Endodermal cell (in vitro differentiated cells): Measurements from ENCODE around the gene OR10H5. TPM values are rescaled to one million over a fixed set of nuclear protein-coding genes. Genes with fewer than 3 reads are reported as not detected.
"Not testable (repeated sequence)": the region's sequence is repeated elsewhere in the genome, so short reads cannot be mapped to it uniquely, and the experiment has no call there.

ENCODE experiments used
- DNase-seq: peaks from one replicate; pipeline ENCODE4 v3.0.0-alpha.2; 2017
- H3K27ac ChIP-seq: 2 replicates; pipeline ENCODE4 v1.5.1; 2013; ENCODE audit warnings: mild to moderate bottlenecking, low read depth, low read length, moderate library complexity
- H3K27me3 ChIP-seq: 2 replicates; pipeline ENCODE4 v1.6.1; 2013; ENCODE audit warnings: mild to moderate bottlenecking, low read length, moderate library complexity; ENCODE audit not compliant: insufficient read depth, control insufficient read depth, poor library complexity, severe bottlenecking
- H3K36me3 ChIP-seq: 2 replicates; pipeline ENCODE4 v1.7.0; 2013; ENCODE audit warnings: mild to moderate bottlenecking, low read length, moderate library complexity; ENCODE audit not compliant: control insufficient read depth, insufficient read depth
- H3K4me1 ChIP-seq: one replicate; pipeline ENCODE4 v1.7.0; 2013; ENCODE audit warnings: low read length; ENCODE audit not compliant: control insufficient read depth, insufficient read depth
- H3K4me3 ChIP-seq: 2 replicates; pipeline ENCODE4 v1.5.1; 2013; ENCODE audit warnings: mild to moderate bottlenecking, low read length, moderate library complexity
- H3K9ac ChIP-seq: 2 replicates; pipeline ENCODE4 v1.6.1; 2013; ENCODE audit warnings: mild to moderate bottlenecking, low read length, moderate library complexity; ENCODE audit not compliant: poor library complexity, severe bottlenecking; ENCODE audit errors: extremely low read depth
- H3K9me3 ChIP-seq: 2 replicates; pipeline ENCODE4 v1.6.1; 2013; ENCODE audit warnings: mild to moderate bottlenecking, low read length, moderate library complexity; ENCODE audit not compliant: control insufficient read depth
- H3K27ac Mint-ChIP-seq: 2 replicates; pipeline ENCODE4 v1.8.0; 2020; ENCODE audit warnings: mixed read lengths
- H3K27me3 Mint-ChIP-seq: 2 replicates; pipeline ENCODE4 v1.8.0; 2021; ENCODE audit warnings: mild to moderate bottlenecking, mixed read lengths; ENCODE audit not compliant: insufficient read depth
- H3K36me3 Mint-ChIP-seq: 2 replicates; pipeline ENCODE4 v1.8.0; 2020; ENCODE audit warnings: low read depth, mixed read lengths
- H3K4me1 Mint-ChIP-seq: 2 replicates; pipeline ENCODE4 v1.8.0; 2020; ENCODE audit warnings: mixed read lengths
- H3K4me3 Mint-ChIP-seq: 2 replicates; pipeline ENCODE4 v1.8.0; 2020; ENCODE audit warnings: mild to moderate bottlenecking, moderate library complexity, mixed read lengths
- H3K9me3 Mint-ChIP-seq: 2 replicates; pipeline ENCODE4 v1.8.0; 2020; ENCODE audit warnings: mild to moderate bottlenecking, mixed read lengths
- CTCF ChIP-seq: fragments of 200-600 bp; sonication (generic); conservative IDR thresholded peaks from 2 replicates; pipeline ENCODE4 v1.5.0; 2021; ENCODE audit warnings: antibody characterized with exemption, mild to moderate bottlenecking
- WGBS, 2 experiments: methylation state at CpG; one replicate each; pipeline versions ENCODE4 v1.1.5 to v1.1.7; 2013; ENCODE audit warnings: missing lambda C conversion rate in 2 of 2, mixed read lengths in 1 of 2; ENCODE audit not compliant: insufficient coverage in 1 of 2, insufficient read length in 1 of 2; 5-methylcytosine and 5-hydroxymethylcytosine counted together
- total RNA-seq, 2 donors: library from RNA; stranded (reverse); fragmentation: NEBNext Ultra II Directional in 1 of 2; extraction: Animal tissue kit (Norgen Biotek cat#: 25700) in 1 of 2; gene quantifications; 2 replicates in 1 of 2; 3 replicates in 1 of 2; pipeline ENCODE4 v1.2.1, GENCODE V29; 2021

Gene OR10H5
- total RNA-seq, 2 donors from 2014 or later: not detected

GRCh38 chr19:15829306-15829698 is 41.8 kb downstream of the OR10H5 start:
- Mint-ChIP-seq H3K27ac (no peak overlapping the region), H3K4me3 (no peak overlapping the region), H3K36me3 (no peaks in the 10 kb centered on the region), H3K4me1 (no peaks in the 10 kb centered on the region), H3K27me3 (no peaks in the 10 kb centered on the region), H3K9me3 (peaks cover 36% of the 10 kb centered on the region)
- no peak overlapping the region for H3K4me3 ChIP-seq
- peaks cover 66% of the 10 kb centered on the region for H3K9me3 ChIP-seq
- H3K36me3 ChIP-seq: no peaks in the 10 kb centered on the region
- 84 to 86% methylated on average over 10 of the region's 10 CpGs for WGBS, 2 experiments
- H3K9ac ChIP-seq: no peak overlapping the region
- TF ChIP-seq CTCF: no peak
- no peak for DNase-seq
- H3K27ac ChIP-seq: no peak overlapping the region
- H3K27me3 ChIP-seq: no peaks in the 10 kb centered on the region
- H3K4me1 ChIP-seq: no peaks in the 10 kb centered on the region

GRCh38 chr19:15829786-15830185 is 42.3 kb downstream of the OR10H5 start:
- WGBS, 2 experiments: 73 to 82% methylated on average over 8 of the region's 8 CpGs
- H3K9me3 Mint-ChIP-seq: peaks cover 31% of the 10 kb centered on the region
- H3K4me1 ChIP-seq: no peaks in the 10 kb centered on the region
- no peaks in the 10 kb centered on the region for H3K27me3 ChIP-seq
- H3K36me3 ChIP-seq: no peaks in the 10 kb centered on the region
- TF ChIP-seq CTCF: no peak
- no peak overlapping the region for H3K27ac ChIP-seq
- H3K9ac ChIP-seq: no peak overlapping the region
- no peaks in the 10 kb centered on the region for H3K4me1 Mint-ChIP-seq
- H3K36me3 Mint-ChIP-seq: no peaks in the 10 kb centered on the region
- H3K27me3 Mint-ChIP-seq: no peaks in the 10 kb centered on the region
- no peak overlapping the region for H3K4me3 Mint-ChIP-seq
- H3K4me3 ChIP-seq: no peak overlapping the region
- DNase-seq: no peak
- peaks cover 66% of the 10 kb centered on the region for H3K9me3 ChIP-seq
- H3K27ac Mint-ChIP-seq: no peak overlapping the region

- peaks cover 17% of the 10 kb centered on the region for H3K9me3 Mint-ChIP-seq
Observed at GRCh38 chr19:15831626-15832025, 44.2 kb downstream of the OR10H5 start.

GRCh38 chr19:15834232-15834631 is 46.8 kb downstream of the OR10H5 start:
- H3K4me1 Mint-ChIP-seq, DNase-seq, H3K36me3 Mint-ChIP-seq, H3K9ac ChIP-seq, H3K27ac Mint-ChIP-seq, H3K4me3 ChIP-seq, H3K36me3 ChIP-seq, H3K27me3 ChIP-seq, H3K27me3 Mint-ChIP-seq, H3K4me3 Mint-ChIP-seq, H3K27ac ChIP-seq, H3K4me1 ChIP-seq: not testable (repeated sequence)
- WGBS, 2 experiments: 73 to 79% methylated on average over 2 to 3 of the region's 3 CpGs
- peaks cover 59% of the 10 kb centered on the region for H3K9me3 ChIP-seq
- peaks cover 23% of the 10 kb centered on the region for H3K9me3 Mint-ChIP-seq

More at GRCh38 chr19:15831626-15832025, 44.2 kb downstream of the OR10H5 start:
- no peak overlapping the region for H3K27ac ChIP-seq
- Mint-ChIP-seq H3K27ac (no peak overlapping the region), H3K4me1 (no peaks in the 10 kb centered on the region), H3K27me3 (no peaks in the 10 kb centered on the region), H3K4me3 (no peak overlapping the region), H3K36me3 (no peaks in the 10 kb centered on the region)
- no peak for DNase-seq
- H3K27me3 ChIP-seq: no peaks in the 10 kb centered on the region
- no peak overlapping the region for H3K9ac ChIP-seq
- H3K4me3 ChIP-seq: no peak overlapping the region
- H3K36me3 ChIP-seq: no peaks in the 10 kb centered on the region
- H3K9me3 ChIP-seq: peaks cover 65% of the 10 kb centered on the region
- no peak for TF ChIP-seq CTCF
- WGBS, 2 experiments: 66 to 72% methylated on average over 3 to 5 of the region's 5 CpGs
- no peaks in the 10 kb centered on the region for H3K4me1 ChIP-seq

GRCh38 chr19:15835565-15836329 is 48.3 kb downstream of the OR10H5 start:
- H3K4me1 ChIP-seq: not testable (repeated sequence)

More at GRCh38 chr19:15835565-15836329, 48.3 kb downstream of the OR10H5 start:
- H3K36me3 ChIP-seq, H3K27me3 ChIP-seq, H3K27me3 Mint-ChIP-seq, H3K36me3 Mint-ChIP-seq, H3K4me1 Mint-ChIP-seq, DNase-seq, H3K27ac Mint-ChIP-seq, H3K9ac ChIP-seq, H3K4me3 ChIP-seq, H3K27ac ChIP-seq, H3K4me3 Mint-ChIP-seq: not testable (repeated sequence)
- H3K9me3 Mint-ChIP-seq: peaks cover 39% of the 10 kb centered on the region
- 76 to 77% methylated on average over 8 to 11 of the region's 11 CpGs for WGBS, 2 experiments
- H3K9me3 ChIP-seq: peaks cover 50% of the 10 kb centered on the region
